ENCODE data around the gene DCHS1. TPM values are rescaled to one million over a fixed set of nuclear protein-coding genes. Genes with fewer than 3 reads are reported as not detected.

DCHS1 gene
- total RNA-seq, 1 donor from 2014 or later: 156 TPM

GRCh38 chr11:6611963-6612212, 43.7 kb downstream of the DCHS1 start:
- H3K9me3 Mint-ChIP-seq (ENCODE audit: unreplicated experiment): no peaks in the 10 kb centered on the region
- no peak overlapping the region for H3K27ac Mint-ChIP-seq (ENCODE audit: unreplicated experiment)
- H3K27me3 Mint-ChIP-seq (ENCODE audit: unreplicated experiment): peaks cover 7% of the 10 kb centered on the region
- H3K4me1 Mint-ChIP-seq (ENCODE audit: unreplicated experiment): peaks cover 28% of the 10 kb centered on the region
- no peak for DNase-seq (ENCODE audit: low spot score)
- TF ChIP-seq, protein P1, sequence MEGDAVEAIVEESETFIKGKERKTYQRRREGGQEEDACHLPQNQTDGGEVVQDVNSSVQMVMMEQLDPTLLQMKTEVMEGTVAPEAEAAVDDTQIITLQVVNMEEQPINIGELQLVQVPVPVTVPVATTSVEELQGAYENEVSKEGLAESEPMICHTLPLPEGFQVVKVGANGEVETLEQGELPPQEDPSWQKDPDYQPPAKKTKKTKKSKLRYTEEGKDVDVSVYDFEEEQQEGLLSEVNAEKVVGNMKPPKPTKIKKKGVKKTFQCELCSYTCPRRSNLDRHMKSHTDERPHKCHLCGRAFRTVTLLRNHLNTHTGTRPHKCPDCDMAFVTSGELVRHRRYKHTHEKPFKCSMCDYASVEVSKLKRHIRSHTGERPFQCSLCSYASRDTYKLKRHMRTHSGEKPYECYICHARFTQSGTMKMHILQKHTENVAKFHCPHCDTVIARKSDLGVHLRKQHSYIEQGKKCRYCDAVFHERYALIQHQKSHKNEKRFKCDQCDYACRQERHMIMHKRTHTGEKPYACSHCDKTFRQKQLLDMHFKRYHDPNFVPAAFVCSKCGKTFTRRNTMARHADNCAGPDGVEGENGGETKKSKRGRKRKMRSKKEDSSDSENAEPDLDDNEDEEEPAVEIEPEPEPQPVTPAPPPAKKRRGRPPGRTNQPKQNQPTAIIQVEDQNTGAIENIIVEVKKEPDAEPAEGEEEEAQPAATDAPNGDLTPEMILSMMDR (IDR thresholded peaks at IDR 0.05; ENCODE audit: unreplicated experiment): no peak
- H3K4me3 Mint-ChIP-seq (ENCODE audit: unreplicated experiment): peak overlapping the region; percentile 90
- H3K36me3 Mint-ChIP-seq (ENCODE audit: low read depth, unreplicated experiment): peaks cover 52% of the 10 kb centered on the region

DNA sequence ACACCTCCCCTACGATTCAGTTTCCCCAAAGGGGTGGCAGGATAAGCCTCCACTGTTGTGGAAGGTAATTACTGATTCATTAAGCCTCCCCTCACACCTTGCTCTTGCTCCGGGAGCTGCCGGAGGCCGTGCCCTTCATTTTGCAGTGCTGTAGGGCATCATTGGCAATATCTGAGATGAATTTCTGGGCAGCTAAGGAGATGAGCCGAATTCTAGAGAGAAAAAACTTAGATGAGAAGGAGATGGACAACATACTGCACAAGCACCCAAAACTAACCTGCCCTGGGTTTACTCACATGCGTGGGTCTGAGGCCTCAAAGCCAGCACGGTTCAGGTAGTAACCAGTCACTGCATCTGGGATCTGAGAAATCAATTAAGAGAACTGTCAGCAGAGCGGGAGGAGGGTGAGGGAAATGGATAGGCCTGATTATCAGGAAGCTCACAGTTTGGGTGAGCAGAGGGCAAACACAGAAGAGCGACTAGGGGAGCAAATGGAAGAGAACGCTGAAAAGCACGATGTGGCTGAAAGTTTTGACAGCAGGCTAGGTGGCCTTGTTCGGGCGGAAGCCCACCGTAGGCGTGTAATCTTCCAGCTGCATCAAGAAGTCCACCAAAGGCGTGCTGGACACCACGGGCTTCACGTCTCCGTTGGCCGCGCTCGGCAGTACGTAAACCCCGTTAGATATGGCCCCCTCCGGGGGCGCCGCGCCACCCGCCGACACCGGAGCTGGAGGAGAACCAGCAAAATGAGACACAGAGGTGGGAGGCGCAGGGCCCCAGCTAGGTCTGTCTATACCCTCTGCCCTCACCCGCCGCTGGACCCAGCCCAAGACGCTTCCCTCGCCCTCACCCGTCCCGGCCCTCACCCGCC, 44.3 kb downstream of the DCHS1 start:
- Mint-ChIP-seq H3K27ac (ENCODE audit: unreplicated experiment) (peak overlapping the region; percentile 96), H3K27me3 (ENCODE audit: unreplicated experiment) (peaks cover 7% of the 10 kb centered on the region), H3K9me3 (ENCODE audit: unreplicated experiment) (no peaks in the 10 kb centered on the region), H3K36me3 (ENCODE audit: low read depth, unreplicated experiment) (peaks cover 56% of the 10 kb centered on the region), H3K4me1 (ENCODE audit: unreplicated experiment) (peaks cover 33% of the 10 kb centered on the region), H3K4me3 (ENCODE audit: unreplicated experiment) (peak overlapping the region; percentile 90)
- TF ChIP-seq, protein P1 (IDR thresholded peaks at IDR 0.05; ENCODE audit: unreplicated experiment): no peak
- DNase-seq (ENCODE audit: low spot score): no peak

DNA sequence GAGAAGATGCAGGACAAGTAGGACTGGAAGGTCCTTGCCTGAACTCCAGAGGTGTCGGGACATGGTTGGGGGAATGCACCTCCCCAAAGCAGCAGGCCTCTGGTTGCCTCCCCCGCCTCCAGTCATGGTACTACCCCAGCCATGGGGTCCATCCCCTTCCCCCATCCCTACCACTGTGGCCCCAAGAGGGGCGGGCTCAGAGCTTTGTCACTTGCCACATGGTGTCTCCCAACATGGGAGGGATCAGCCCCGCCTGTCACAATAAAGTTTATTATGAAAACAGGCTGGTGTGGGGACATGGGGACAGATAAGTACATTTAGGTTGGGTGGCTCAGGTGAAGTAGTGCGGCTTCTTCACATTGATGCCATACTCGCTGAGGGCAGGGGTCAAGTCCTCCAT, 45.0 kb downstream of the DCHS1 start:
- Mint-ChIP-seq H3K27me3 (ENCODE audit: unreplicated experiment) (peaks cover 8% of the 10 kb centered on the region), H3K36me3 (ENCODE audit: low read depth, unreplicated experiment) (peaks cover 53% of the 10 kb centered on the region), H3K27ac (ENCODE audit: unreplicated experiment) (peak overlapping the region; percentile 96), H3K9me3 (ENCODE audit: unreplicated experiment) (no peaks in the 10 kb centered on the region), H3K4me1 (ENCODE audit: unreplicated experiment) (peaks cover 39% of the 10 kb centered on the region), H3K4me3 (ENCODE audit: unreplicated experiment) (peak overlapping the region; percentile 90)
- DNase-seq (ENCODE audit: low spot score): no peak
- TF ChIP-seq, protein P1 (IDR thresholded peaks at IDR 0.05; ENCODE audit: unreplicated experiment): no peak

DNA sequence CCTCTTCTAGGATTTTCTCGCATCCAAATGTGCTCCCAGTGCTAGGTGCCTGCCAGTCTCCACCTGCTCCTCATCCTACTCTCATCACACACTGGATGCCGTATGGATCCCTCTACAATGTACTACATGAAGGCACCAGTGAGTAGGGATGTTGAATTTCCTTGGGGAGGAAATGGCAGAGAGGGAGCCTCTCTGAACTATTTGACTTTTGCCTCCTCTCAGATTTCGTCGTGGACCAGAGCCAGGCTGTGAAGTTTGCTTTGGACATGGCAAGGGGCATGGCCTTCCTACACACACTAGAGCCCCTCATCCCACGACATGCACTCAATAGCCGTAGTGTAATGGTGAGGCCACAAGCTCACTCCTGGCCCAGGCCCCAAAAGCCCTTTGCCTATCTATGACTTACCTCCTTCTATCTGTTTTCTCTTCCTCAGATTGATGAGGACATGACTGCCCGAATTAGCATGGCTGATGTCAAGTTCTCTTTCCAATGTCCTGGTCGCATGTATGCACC, 46.0 kb downstream of the DCHS1 start:
- Mint-ChIP-seq H3K27ac (ENCODE audit: unreplicated experiment) (peak overlapping the region; percentile 82), H3K27me3 (ENCODE audit: unreplicated experiment) (peaks cover 10% of the 10 kb centered on the region), H3K4me3 (ENCODE audit: unreplicated experiment) (peak overlapping the region; percentile 70), H3K36me3 (ENCODE audit: low read depth, unreplicated experiment) (peaks cover 48% of the 10 kb centered on the region), H3K9me3 (ENCODE audit: unreplicated experiment) (no peaks in the 10 kb centered on the region), H3K4me1 (ENCODE audit: unreplicated experiment) (peaks cover 41% of the 10 kb centered on the region)
- TF ChIP-seq, protein P1 (IDR thresholded peaks at IDR 0.05; ENCODE audit: unreplicated experiment): no peak
- DNase-seq (ENCODE audit: low spot score): no peak

Measured in endothelial cell (in vitro differentiated cells).